Measurements from ENCODE around the gene PHGDH. TPM values are rescaled to one million over a fixed set of nuclear protein-coding genes. Genes with fewer than 3 reads are reported as not detected.

The PHGDH gene
- total and polyA plus RNA-seq, 2 of the 13 experiments (the other 11 are each of a cell fraction or from before 2014, with no cell fraction given): 95.8 to 133 TPM

- TF ChIP-seq FOXC1 (CRISPR knock-in tag; IDR thresholded peaks at IDR 0.05; ENCODE audit: borderline replicate concordance) (no peak), POGK (CRISPR knock-in tag; conservative IDR thresholded peaks at IDR 0.05) (peak; percentile 65; the same call in 1 of the 2 replicates), MIER3 (CRISPR knock-in tag; IDR thresholded peaks at IDR 0.05; ENCODE audit: borderline replicate concordance) (no peak), ZFYVE20 (CRISPR knock-in tag; IDR thresholded peaks at IDR 0.05; ENCODE audit: borderline replicate concordance, low read depth) (no peak), ZNF430 (CRISPR knock-in tag; IDR thresholded peaks at IDR 0.05) (no peak), ZNF205 (CRISPR knock-in tag; IDR thresholded peaks at IDR 0.05) (no peak), POLR2AphosphoS5 (IDR thresholded peaks at IDR 0.05; ENCODE audit: low read depth, low read length) (peak; percentile 96), ZNF451 (CRISPR knock-in tag; IDR thresholded peaks at IDR 0.05) (no peak), HIVEP1 (CRISPR knock-in tag; IDR thresholded peaks at IDR 0.05) (no peak), ESRRA (CRISPR knock-in tag; IDR thresholded peaks at IDR 0.05; ENCODE audit: low read depth) (no peak), ZNF816 (CRISPR knock-in tag; IDR thresholded peaks at IDR 0.05; ENCODE audit: borderline replicate concordance) (no peak), ZNF512 (CRISPR knock-in tag; IDR thresholded peaks at IDR 0.05) (no peak), TSC22D2 (CRISPR knock-in tag; IDR thresholded peaks at IDR 0.05; ENCODE audit: borderline replicate concordance) (no peak), SOX5 (CRISPR knock-in tag; IDR thresholded peaks at IDR 0.05; ENCODE audit: borderline replicate concordance) (peak; percentile 11; the same call in 1 of the 2 replicates), KLF16 (CRISPR knock-in tag; IDR thresholded peaks at IDR 0.05) (no peak; a peak in 1 of 4 replicates), MXI1 (IDR thresholded peaks at IDR 0.05; ENCODE audit: borderline replicate concordance, low read depth, low read length) (no peak), ZNF33B (CRISPR knock-in tag; IDR thresholded peaks at IDR 0.05) (peak; percentile 37; the same call in 1 of the 2 replicates), EZH2 (conservative IDR thresholded peaks at IDR 0.05; ENCODE audit: low read depth, low read length) (no peak), ARNTL (CRISPR knock-in tag; IDR thresholded peaks at IDR 0.05) (no peak), ZNF431 (CRISPR knock-in tag; IDR thresholded peaks at IDR 0.05; ENCODE audit: borderline replicate concordance, low read depth) (no peak), SRSF9 (IDR thresholded peaks at IDR 0.05; ENCODE audit: borderline replicate concordance, insufficient read depth, low read depth, low read length, poor library complexity, severe bottlenecking) (no peak), TEAD3 (CRISPR knock-in tag; optimal IDR thresholded peaks at IDR 0.05; ENCODE audit: borderline replicate concordance) (no peak), RCOR2 (CRISPR knock-in tag; IDR thresholded peaks at IDR 0.05) (no peak), HNRNPL (IDR thresholded peaks at IDR 0.05; ENCODE audit: low read depth, low read length) (no peak), MBNL3 (CRISPR knock-in tag; conservative IDR thresholded peaks at IDR 0.05) (no peak)
- TF ChIP-seq, protein P1, sequence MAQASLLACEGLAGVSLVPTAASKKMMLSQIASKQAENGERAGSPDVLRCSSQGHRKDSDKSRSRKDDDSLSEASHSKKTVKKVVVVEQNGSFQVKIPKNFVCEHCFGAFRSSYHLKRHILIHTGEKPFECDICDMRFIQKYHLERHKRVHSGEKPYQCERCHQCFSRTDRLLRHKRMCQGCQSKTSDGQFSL (CRISPR knock-in tag; IDR thresholded peaks at IDR 0.05): no peak
- TF ChIP-seq, protein P2, sequence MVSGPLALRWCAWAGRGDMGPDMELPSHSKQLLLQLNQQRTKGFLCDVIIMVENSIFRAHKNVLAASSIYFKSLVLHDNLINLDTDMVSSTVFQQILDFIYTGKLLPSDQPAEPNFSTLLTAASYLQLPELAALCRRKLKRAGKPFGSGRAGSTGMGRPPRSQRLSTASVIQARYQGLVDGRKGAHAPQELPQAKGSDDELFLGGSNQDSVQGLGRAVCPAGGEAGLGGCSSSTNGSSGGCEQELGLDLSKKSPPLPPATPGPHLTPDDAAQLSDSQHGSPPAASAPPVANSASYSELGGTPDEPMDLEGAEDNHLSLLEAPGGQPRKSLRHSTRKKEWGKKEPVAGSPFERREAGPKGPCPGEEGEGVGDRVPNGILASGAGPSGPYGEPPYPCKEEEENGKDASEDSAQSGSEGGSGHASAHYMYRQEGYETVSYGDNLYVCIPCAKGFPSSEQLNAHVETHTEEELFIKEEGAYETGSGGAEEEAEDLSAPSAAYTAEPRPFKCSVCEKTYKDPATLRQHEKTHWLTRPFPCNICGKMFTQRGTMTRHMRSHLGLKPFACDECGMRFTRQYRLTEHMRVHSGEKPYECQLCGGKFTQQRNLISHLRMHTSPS (CRISPR knock-in tag; IDR thresholded peaks at IDR 0.05; ENCODE audit: low read depth): no peak
Measured at GRCh38 chr1:119711804-119712341, at the start of gene PHGDH (continued).

Data from HepG2 (cell line).